OCI-LY7 (cell line): ENCODE measurements around the gene ARFGEF2. TPM values are rescaled to one million over a fixed set of nuclear protein-coding genes. Genes with fewer than 3 reads are reported as not detected.

Experiments
- BruUV-seq: library from RNA; stranded (reverse); fragments of 400-500 nt; replicated peaks from 2 replicates; lab custom pipeline; 2021; lab: Mats Ljungman, UMichigan
- CTCF ChIA-PET: fragments of 300-600 bp; sonication (Branson Sonifier 250); formaldehyde crosslinking; loops from one replicate; lab custom pipeline; 2022; ENCODE audit warnings: antibody characterized with exemption; ENCODE audit not compliant: unreplicated experiment; lab: Charles Lee
- POLR2A ChIA-PET: fragments of 300-600 bp; sonication (Branson Sonifier 250); formaldehyde crosslinking; loops from one replicate; lab custom pipeline; 2022; ENCODE audit warnings: antibody characterized with exemption; lab: Charles Lee
- DNase-seq: peaks from one replicate; pipeline ENCODE4 v3.0.0-alpha.2; 2015; ENCODE audit warnings: low spot score
- H2AFZ ChIP-seq: fragments of 200-600 bp; sonication (generic), shearing (Covaris generic); 2 replicates; pipeline ENCODE4 v1.6.1; 2014; ENCODE audit warnings: mild to moderate bottlenecking, antibody characterized with exemption, low read length, moderate library complexity
- H3K27ac ChIP-seq: fragments of 200-600 bp; sonication (generic); 2 replicates; pipeline ENCODE4 v1.5.1; 2014; ENCODE audit warnings: mixed run types, low read depth, mild to moderate bottlenecking, moderate library complexity, low read length, inconsistent platforms; ENCODE audit not compliant: poor library complexity, severe bottlenecking
- H3K36me3 ChIP-seq: fragments of 200-600 bp; sonication (generic); 2 replicates; pipeline ENCODE4 v1.6.1; 2014; ENCODE audit warnings: mild to moderate bottlenecking, antibody characterized with exemption, low read length, moderate library complexity, mixed read lengths; ENCODE audit not compliant: insufficient read depth
- H3K4me1 ChIP-seq: fragments of 200-600 bp; sonication (generic); 2 replicates; pipeline ENCODE4 v1.5.1; 2014; ENCODE audit warnings: mild to moderate bottlenecking, low read length; ENCODE audit not compliant: insufficient read depth, poor library complexity, severe bottlenecking
- H3K4me2 ChIP-seq: fragments of 200-600 bp; sonication (generic); 2 replicates; pipeline ENCODE4 v1.6.1; 2014; ENCODE audit warnings: mild to moderate bottlenecking, low read length
- H3K4me3 ChIP-seq: fragments of 200-600 bp; sonication (generic); 2 replicates; pipeline ENCODE4 v1.5.1; 2014; ENCODE audit warnings: mild to moderate bottlenecking, low read depth, low read length; ENCODE audit not compliant: poor library complexity, severe bottlenecking
- H3K79me2 ChIP-seq: fragments of 200-600 bp; sonication (generic); 2 replicates; pipeline ENCODE4 v1.6.1; 2016; ENCODE audit warnings: low read depth, mild to moderate bottlenecking, low read length, moderate library complexity, mixed read lengths; ENCODE audit not compliant: insufficient read depth
- H3K9me2 ChIP-seq: fragments of 200-600 bp; sonication (generic); 2 replicates; pipeline ENCODE4 v1.6.1; 2016; ENCODE audit warnings: mild to moderate bottlenecking, low read length, mixed read lengths; ENCODE audit not compliant: insufficient read depth
- H3K9me3 ChIP-seq: fragments of 200-600 bp; sonication (generic); 2 replicates; pipeline ENCODE4 v1.6.1; 2014; ENCODE audit warnings: mild to moderate bottlenecking, mixed run types, low read length, mixed read lengths
- H4K20me1 ChIP-seq: fragments of 200-600 bp; sonication (generic); 2 replicates; pipeline ENCODE4 v1.6.1; 2014; ENCODE audit warnings: mild to moderate bottlenecking, antibody characterized with exemption, low read length, moderate library complexity, mixed read lengths; ENCODE audit not compliant: insufficient read depth
- EZH2phosphoT487 ChIP-seq: fragments of 200-600 bp; sonication (generic); IDR thresholded peaks from 2 replicates; pipeline ENCODE4 v1.6.1; 2018; ENCODE audit warnings: low read depth, borderline replicate concordance, mild to moderate bottlenecking, mixed run types, antibody characterized with exemption, low read length, moderate library complexity, mixed read lengths
- intact Hi-C: fragments of 100-400 bp; cut with micrococcal nuclease; formaldehyde crosslinking; loops from one replicate; pipeline ENCODE4 v1.10.0; 2022; ENCODE audit not compliant: unreplicated experiment
- total RNA-seq, 2 experiments: library from RNA; depleted of rRNA in 1 of 2; stranded (reverse); fragments of >200 nt in 1 of 2; shearing (Covaris generic) in 1 of 2; gene quantifications; 2 replicates each; pipeline ENCODE4 v1.2.3, GENCODE V29; 2014 to 2022
- TF ChIP-seq, protein P1 (sequence below): fragments of 200-600 bp; sonication (generic); conservative IDR thresholded peaks from 2 replicates; pipeline ENCODE4 v1.5.1; 2014; ENCODE audit warnings: mild to moderate bottlenecking, antibody characterized with exemption, low read length, moderate library complexity, mixed read lengths

Gene ARFGEF2
- total RNA-seq, 2 experiments from 2014 or later, result 23.4 to 42.1 TPM

DNA sequence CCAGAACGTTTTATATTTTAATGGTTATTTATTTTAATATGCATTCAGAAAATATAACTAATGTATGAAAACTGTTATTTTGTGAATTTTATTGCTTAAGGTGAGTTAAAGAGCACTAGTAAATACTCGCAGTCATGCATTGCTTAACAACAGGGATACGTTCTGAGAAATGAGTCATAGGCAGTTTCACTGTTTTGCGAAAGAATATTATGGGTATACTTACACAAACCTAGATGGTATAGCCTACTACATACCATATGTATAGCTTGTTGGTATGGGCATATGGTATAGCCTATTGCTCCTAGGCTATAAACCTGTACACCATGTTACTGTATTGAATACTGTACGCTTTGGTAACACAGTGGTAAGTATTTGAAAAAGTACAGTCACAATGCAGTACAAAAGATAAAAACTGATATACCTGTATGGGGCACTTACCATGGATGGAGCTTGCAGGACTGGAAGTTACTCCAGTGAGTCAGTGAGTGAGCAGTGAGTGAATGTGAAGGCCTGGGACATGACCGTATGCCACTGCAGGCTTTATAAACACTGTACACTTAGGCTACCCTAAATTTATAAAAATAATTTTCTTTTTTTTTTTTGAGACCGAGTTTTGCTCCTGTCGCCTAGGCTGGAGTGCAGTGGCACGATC lies 38.5 kb downstream of the ARFGEF2 start:
- ChIA-PET CTCF (no interaction called here), POLR2A (no interaction called here)
- H3K27ac ChIP-seq, result no peak overlapping the region
- no peak for DNase-seq
- H3K9me2 ChIP-seq, result no peaks in the 10 kb centered on the region
- no peak overlapping the region for H3K4me2 ChIP-seq
- H3K9me3 ChIP-seq, result no peaks in the 10 kb centered on the region
- no TSS peak for BruUV-seq
- no peak overlapping the region for H3K4me3 ChIP-seq
- no peaks in the 10 kb centered on the region for H3K79me2 ChIP-seq
- no peak overlapping the region for H2AFZ ChIP-seq
- intact Hi-C loops, result no loop called here
- H4K20me1 ChIP-seq, result no peaks in the 10 kb centered on the region
- no peak for TF ChIP-seq EZH2phosphoT487
- TF ChIP-seq, protein P1, sequence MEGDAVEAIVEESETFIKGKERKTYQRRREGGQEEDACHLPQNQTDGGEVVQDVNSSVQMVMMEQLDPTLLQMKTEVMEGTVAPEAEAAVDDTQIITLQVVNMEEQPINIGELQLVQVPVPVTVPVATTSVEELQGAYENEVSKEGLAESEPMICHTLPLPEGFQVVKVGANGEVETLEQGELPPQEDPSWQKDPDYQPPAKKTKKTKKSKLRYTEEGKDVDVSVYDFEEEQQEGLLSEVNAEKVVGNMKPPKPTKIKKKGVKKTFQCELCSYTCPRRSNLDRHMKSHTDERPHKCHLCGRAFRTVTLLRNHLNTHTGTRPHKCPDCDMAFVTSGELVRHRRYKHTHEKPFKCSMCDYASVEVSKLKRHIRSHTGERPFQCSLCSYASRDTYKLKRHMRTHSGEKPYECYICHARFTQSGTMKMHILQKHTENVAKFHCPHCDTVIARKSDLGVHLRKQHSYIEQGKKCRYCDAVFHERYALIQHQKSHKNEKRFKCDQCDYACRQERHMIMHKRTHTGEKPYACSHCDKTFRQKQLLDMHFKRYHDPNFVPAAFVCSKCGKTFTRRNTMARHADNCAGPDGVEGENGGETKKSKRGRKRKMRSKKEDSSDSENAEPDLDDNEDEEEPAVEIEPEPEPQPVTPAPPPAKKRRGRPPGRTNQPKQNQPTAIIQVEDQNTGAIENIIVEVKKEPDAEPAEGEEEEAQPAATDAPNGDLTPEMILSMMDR, result no peak
- H3K36me3 ChIP-seq, result peaks cover 70% of the 10 kb centered on the region
- no peaks in the 10 kb centered on the region for H3K4me1 ChIP-seq

DNA sequence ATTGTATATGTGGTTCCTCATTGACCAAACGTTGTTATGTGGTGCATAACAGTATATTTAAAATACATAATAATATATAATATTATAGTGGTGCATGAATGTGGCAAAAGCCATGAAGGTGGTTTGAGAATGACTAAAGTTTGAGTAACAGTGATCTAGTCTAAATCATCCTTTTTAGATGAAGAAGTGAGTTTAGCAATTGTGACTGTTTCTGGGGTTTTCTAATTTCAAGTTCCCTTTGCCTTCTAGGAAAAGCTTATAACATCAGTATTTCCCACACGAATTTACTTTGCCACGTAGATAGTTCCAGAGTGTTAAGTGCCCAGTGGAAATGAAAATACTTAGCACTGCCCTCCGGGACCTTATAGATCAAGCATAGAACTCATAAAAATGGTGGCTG lies 40.9 kb downstream of the ARFGEF2 start:
- Histone ChIP-seq H3K4me3 (no peak overlapping the region), H3K36me3 (peaks cover 66% of the 10 kb centered on the region), H2AFZ (no peak overlapping the region), H3K4me2 (no peak overlapping the region), H3K9me2 (no peaks in the 10 kb centered on the region), H3K4me1 (no peaks in the 10 kb centered on the region), H4K20me1 (no peaks in the 10 kb centered on the region), H3K27ac (no peak overlapping the region), H3K9me3 (no peaks in the 10 kb centered on the region), H3K79me2 (no peaks in the 10 kb centered on the region)
- DNase-seq, result no peak
- intact Hi-C loops, result no loop called here
- no TSS peak for BruUV-seq
- ChIA-PET POLR2A (interaction anchor here (0.6 to 0.7 kb wide), 3 partner anchors 24 to 267 kb away, joined by 3 to 4 read pairs (median 4); no protein-coding TSS in a partner anchor), CTCF (no interaction called here)
- TF ChIP-seq EZH2phosphoT487, result no peak
- TF ChIP-seq, protein P1, result no peak
